NCI-H748 (cell line): ENCODE results near the gene PPP4R3B.

ENCODE experiments used
- DNase-seq: peaks from one replicate; lab custom pipeline; 2025; ENCODE audit not compliant: unreplicated experiment; lab: John Stamatoyannopoulos, UW

The PPP4R3B gene

DNA sequence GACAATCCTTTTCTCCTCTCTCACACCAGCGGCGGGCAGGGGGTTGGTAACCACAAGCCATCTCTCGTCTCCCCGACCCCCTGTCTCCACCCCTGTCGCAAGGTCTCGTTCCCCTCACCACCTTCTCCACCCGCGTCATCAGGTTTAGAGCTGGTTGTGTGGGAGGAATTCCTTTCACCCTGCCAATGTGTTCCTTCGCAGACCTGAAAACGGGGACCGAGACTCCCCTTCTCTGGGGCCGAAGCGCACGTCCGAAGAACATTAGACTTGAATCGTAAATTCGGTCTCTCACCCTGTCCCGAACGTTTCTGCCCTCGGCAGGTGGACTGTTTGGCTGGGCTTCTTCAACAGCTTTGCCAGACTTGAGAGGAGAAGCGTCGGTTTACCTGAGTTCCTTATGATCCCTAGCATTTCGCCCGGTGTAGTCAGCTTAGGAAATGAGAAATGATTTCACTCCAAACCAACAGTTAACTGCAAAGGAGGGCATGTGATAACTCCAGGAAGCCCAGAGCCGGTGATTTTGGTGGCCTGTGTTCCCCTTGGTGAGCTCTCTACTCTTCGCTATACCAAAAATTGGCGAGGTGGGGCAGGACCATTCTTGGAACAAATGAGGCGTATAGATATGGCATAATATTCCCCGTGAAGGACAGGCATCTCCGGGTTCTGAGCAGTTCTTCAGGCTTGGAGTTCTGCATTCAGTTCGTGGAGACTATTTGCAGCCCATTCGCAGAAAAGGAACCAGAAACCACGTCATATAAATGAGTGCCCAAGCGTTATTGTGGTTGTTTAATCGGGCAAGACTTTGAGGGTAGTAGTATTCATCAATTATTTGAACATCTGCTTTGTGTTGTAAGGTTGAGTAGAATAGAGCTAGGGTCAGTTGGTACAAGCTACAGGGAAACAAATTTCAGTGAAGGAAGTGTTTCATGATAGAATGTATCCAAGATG is 97.2 kb downstream of the PPP4R3B start:
- DNase-seq, result peak; percentile 60

DNA sequence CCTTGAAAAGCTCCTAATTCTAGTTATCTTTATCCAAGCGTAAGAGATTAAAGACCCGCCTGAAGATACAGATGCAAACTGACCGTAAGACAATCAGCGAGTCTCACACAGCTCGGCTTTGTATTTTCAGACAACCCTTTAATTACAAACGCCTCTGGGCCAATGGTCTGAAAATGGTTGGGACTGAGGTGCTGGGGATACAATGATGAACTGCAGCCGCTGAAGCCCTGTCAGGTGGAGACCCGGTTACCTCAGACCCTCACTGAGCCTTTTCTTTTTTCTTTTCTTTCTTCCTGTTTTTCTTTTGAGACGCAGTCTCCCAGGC is 98.6 kb downstream of the PPP4R3B start:
- peak; percentile 40 for DNase-seq

DNA sequence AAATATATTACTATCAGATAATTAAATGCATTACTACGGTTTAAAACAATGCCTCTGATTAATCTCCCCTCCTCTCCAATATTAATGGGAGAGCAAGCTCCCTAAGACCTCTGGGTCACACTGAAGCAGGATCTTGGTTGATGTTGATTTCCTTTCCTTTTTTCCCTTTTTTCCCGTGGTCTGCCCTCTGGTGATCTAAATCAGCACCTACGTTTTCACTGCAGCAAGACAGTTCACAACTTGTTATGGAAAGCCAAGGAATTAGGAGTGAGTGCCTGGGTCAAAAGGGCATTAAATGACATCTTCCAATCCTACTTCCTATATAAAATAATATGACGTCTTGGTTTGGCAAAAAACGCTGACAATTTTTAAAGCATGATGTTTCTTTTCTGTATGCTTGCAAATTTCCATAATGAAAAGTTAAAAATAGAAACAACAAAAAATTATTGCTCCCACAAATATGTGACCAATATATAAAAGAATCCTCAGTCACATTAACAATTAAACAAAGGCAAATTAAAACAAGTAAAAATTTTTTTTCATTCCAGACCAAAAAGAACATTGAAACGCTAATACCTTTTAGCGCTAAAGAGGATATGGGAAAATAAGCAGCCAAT is 105.8 kb downstream of the PPP4R3B start:
- DNase-seq, result peak; percentile 26

DNA sequence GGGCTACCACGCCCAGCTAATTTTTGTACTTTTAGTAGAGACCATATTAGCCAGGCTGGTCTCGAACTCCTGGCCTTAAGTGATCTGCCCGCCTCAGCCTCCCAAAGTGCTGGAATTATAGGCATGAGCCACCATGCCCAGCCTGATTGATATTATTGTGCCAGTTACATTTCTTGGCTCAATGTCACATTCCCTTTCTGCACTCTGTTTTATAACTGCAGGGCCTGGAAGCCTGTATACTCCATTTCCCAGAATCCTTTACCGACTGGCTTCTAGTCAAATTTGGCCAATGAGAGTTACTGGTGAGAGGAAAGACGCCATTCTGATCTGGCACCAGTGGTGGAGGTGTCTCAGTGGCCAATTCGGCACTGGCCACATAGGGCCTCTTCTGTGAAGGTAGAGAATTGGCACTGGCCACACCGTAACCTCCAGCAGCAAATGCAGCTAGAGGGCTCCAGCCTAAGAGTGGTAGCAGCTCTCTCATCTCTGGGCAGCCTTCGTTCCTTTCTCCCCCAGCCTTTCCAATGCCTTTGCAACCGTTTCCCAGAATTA is 114.8 kb downstream of the PPP4R3B start:
- DNase-seq, result no peak

DNA sequence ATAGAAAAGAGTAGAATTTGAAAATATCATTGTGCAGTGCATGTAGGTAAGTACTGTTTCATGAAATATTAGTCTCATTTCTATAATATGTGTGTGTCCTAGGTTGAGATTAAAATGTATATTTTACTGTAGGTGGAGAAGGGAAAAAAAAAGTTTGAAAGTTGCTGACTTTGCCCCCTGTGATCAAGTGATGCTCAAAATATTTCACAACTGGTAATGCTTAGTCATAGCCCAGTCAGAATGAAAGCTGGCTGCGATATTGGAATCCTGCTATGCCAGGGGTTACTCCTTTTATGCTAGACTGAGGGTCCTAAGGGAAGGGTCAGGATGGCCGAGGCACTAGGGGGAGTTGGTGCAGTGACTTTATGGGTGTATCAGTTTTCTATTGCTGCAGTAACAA is 117.4 kb downstream of the PPP4R3B start:
- no peak for DNase-seq

DNA sequence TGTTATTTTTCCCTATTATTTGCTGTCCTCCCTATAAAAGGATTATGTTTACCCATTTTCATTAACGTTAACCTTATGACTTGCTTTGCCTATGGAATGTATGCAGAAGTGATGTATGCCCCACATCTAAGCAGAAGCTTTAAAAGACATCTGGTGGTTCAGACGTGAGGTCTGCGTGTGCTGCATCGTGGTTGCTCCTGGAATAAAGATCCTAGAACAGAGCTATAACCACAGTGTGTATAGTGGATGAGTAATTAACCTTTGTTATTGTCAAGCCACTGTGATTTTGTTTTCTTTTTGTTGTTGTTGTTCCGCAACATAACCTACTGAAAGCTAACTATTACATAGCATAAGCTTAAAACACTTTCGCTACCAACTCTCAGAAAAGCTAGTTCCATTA is 118.8 kb downstream of the PPP4R3B start:
- no peak for DNase-seq
